Ovary (tissue), 3 donors: ENCODE results near the gene NUDT1.

Experiments
- CTCF ChIP-seq, 3 donors: fragments of 450-650 bp in 2 of 3; fragments of 200-600 bp in 1 of 3; IDR thresholded peaks; one replicate each; pipeline versions ENCODE4 v1.5.1 to v1.8.0; 2016 to 2022; ENCODE audit warnings: antibody characterized with exemption in 3 of 3, mild to moderate bottlenecking in 1 of 3
- EP300 ChIP-seq: sonication (generic); formaldehyde crosslinking; IDR thresholded peaks from one replicate; pipeline ENCODE4 v1.6.1; 2017; ENCODE audit warnings: antibody characterized with exemption
- donor health status: DM: no; HTN: no; CAD: no.

- TF ChIP-seq EP300: no peak
- TF ChIP-seq CTCF (IDR thresholded peaks at IDR 0.05): no peak
These were observed 28.0 kb downstream of the NUDT1 start for GRCh38 chr7:2269991-2270460.
